Esophagus squamous epithelium (tissue), 5 donors: ENCODE data around the gene CSMD2. TPM values are rescaled to one million over a fixed set of nuclear protein-coding genes. Genes with fewer than 3 reads are reported as not detected.

Experiments
- DNase-seq: peaks from one replicate; lab custom pipeline; 2025; lab: John Stamatoyannopoulos, UW
- H3K27ac ChIP-seq, 4 donors: fragments of 200-600 bp; sonication (generic); one replicate each; pipeline ENCODE4 v1.5.1; 2016 to 2019; ENCODE audit warnings: mild to moderate bottlenecking in 1 of 4
- H3K27me3 ChIP-seq, 4 donors: fragments of 200-600 bp; sonication (generic); 1 replicate in 3 of 4; 2 replicates in 1 of 4; pipeline versions ENCODE4 v1.5.1 to v1.6.0; 2017 to 2021; ENCODE audit warnings: antibody characterized with exemption in 1 of 4
- H3K36me3 ChIP-seq, 3 donors: fragments of 200-600 bp; sonication (generic); one replicate each; pipeline ENCODE4 v1.5.1; 2016 to 2019
- H3K4me1 ChIP-seq, 3 donors: fragments of 200-600 bp; sonication (generic); one replicate each; pipeline ENCODE4 v1.5.1; 2017 to 2019
- H3K4me3 ChIP-seq, 4 donors: fragments of 200-600 bp; sonication (generic); 1 replicate in 3 of 4; 2 replicates in 1 of 4; pipeline ENCODE4 v1.5.1; 2016 to 2019; ENCODE audit warnings: mild to moderate bottlenecking in 2 of 4, moderate library complexity in 1 of 4
- H3K9me3 ChIP-seq, 3 donors: fragments of 200-600 bp; sonication (generic); one replicate each; pipeline ENCODE4 v1.5.1; 2016 to 2019
- CTCF ChIP-seq, 6 experiments: fragments of 450-650 bp in 4 of 6; fragments of 200-600 bp in 2 of 6; sonication (generic) in 2 of 6; IDR thresholded peaks; one replicate each; pipeline ENCODE4 v1.5.1; 2016 to 2019; ENCODE audit warnings: antibody characterized with exemption in 6 of 6, mild to moderate bottlenecking in 4 of 6, moderate library complexity in 4 of 6
- POLR2A ChIP-seq, 4 donors: fragments of 450-650 bp; IDR thresholded peaks; one replicate each; pipeline ENCODE4 v1.6.1; 2017; ENCODE audit warnings: antibody characterized with exemption in 4 of 4, mild to moderate bottlenecking in 4 of 4, moderate library complexity in 3 of 4
- WGBS, 2 donors: methylation state at CpG; one replicate each; pipeline ENCODE4 v1.1.5; 2018; 5-methylcytosine and 5-hydroxymethylcytosine counted together
- intact Hi-C: fragments of 100-400 bp; cut with DNase I; formaldehyde crosslinking; loops from one replicate; pipeline ENCODE4 v1.15.0; 2022
- total RNA-seq, 4 donors: library from RNA; depleted of rRNA; stranded (reverse); fragments of >200 nt; gene quantifications; one replicate each; pipeline ENCODE4 v1.1.0, GENCODE V29; 2016
- donor health status: DM: yes; HTN: yes; CAD: no.

Gene CSMD2
- total RNA-seq, 4 donors from 2014 or later, result under 0.01 to 0.13 TPM; not detected in 2

DNA sequence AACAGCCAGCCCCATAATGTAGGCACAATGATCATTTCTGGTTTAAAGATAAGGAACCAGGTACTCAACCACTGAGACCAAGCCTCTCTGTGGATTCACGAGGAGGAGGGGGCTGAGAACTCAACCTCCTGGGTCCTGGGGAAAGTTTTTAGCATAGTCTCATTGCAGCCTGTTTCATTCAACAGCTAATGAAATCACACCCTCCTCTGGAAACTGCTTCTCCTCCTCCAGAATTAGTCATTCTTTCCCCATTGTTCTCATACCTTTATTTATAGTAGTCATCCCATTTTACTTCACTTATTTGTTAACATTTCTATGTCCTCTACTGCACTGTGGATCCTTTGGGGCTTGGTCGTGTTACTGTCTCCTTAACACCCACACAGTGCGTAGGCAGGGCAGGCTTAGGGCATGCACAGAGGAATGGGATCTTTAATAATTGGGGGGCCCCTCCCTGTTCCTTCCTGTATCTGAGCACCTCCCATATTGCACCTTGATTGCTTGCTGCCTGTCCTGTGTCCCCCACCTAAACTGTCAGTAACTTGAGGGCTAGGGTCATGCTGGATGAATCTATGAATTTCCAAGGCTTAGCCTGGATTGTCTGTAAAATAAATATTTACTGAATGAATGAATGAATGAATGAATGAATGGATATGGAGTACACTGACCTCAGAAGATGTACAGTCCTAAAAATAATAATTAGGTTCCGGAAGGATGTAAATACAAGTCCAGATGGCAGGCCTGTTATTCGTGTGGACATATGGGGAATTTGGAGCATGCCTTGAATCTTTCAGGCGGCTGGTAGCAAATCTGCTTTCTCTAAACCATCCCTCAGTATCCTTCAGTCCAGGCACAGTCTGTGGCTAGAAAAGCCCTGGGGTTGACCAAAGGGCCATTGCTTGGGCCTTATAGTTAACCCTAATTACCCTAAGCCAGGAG, 455.0 kb downstream of the CSMD2 start:
- TF ChIP-seq CTCF (IDR thresholded peaks at IDR 0.05), result no peak
- no peak for TF ChIP-seq POLR2A (IDR thresholded peaks at IDR 0.05)
- no peak overlapping the region for H3K27ac ChIP-seq
- no peak for DNase-seq
- WGBS, 2 donors, result 66 to 69% methylated on average over 5 to 6 of the region's 6 CpGs
- no peak overlapping the region for H3K4me3 ChIP-seq
- H3K27me3 ChIP-seq, result peaks cover 0 to 56% (median 0%) of the 10 kb centered on the region in 4 donors
- no peaks in the 10 kb centered on the region for H3K9me3 ChIP-seq
- intact Hi-C loops, result no loop called here
- H3K4me1 ChIP-seq, result no peaks in the 10 kb centered on the region
- no peaks in the 10 kb centered on the region for H3K36me3 ChIP-seq

GRCh38 chr1:33709174-33709782, 455.8 kb downstream of the CSMD2 start:
- H3K36me3 ChIP-seq, result no peaks in the 10 kb centered on the region
- WGBS, 2 donors, result 77 to 81% methylated on average over 9 of the region's 9 CpGs
- intact Hi-C loops, result no loop called here
- no peak overlapping the region for H3K27ac ChIP-seq
- H3K4me1 ChIP-seq, result no peaks in the 10 kb centered on the region
- no peak overlapping the region for H3K4me3 ChIP-seq
- H3K27me3 ChIP-seq, result peaks cover 0 to 48% (median 0%) of the 10 kb centered on the region in 4 donors
- no peak for DNase-seq
- H3K9me3 ChIP-seq, result no peaks in the 10 kb centered on the region
- TF ChIP-seq POLR2A (IDR thresholded peaks at IDR 0.05), result no peak
- TF ChIP-seq CTCF (IDR thresholded peaks at IDR 0.05), result no peak

DNA sequence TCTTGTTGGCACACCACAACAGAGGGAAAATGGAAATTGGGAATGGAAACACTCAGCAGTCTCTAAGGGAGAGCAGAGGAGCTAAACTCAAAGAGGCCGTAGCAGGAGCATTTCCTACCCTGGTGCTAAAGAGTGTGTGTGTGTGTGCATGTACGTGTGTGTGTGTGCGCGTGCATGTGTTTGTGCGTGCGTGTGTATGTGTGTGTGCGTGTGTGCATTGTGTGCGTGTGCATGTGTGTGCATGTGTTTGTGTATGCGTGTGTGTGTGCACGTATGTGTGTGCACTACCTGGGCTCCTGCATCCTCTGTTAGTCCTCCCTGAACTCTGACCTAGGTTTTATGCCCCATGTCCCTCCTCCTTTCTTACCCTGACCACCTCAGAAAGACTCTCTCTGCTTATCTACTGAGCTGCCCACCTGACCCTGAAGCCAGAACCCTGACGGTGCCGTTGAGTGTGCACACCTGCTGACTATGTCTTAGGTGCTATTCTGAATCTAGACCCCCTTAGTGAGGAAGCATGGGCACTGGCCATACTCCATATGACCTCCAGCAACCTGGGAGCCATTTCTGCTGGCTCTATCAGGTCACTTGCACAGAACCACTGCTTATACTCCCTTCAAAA, 458.3 kb downstream of the CSMD2 start:
- Histone ChIP-seq H3K9me3 (no peaks in the 10 kb centered on the region), H3K36me3 (no peaks in the 10 kb centered on the region), H3K27me3 (peaks cover 0 to 24% (median 0%) of the 10 kb centered on the region in 4 donors), H3K4me3 (no peak overlapping the region), H3K4me1 (no peaks in the 10 kb centered on the region), H3K27ac (no peak overlapping the region)
- intact Hi-C loops, result no loop called here
- TF ChIP-seq POLR2A (IDR thresholded peaks at IDR 0.05) (no peak), CTCF (IDR thresholded peaks at IDR 0.05) (no peak)
- no peak for DNase-seq
- WGBS, 2 donors, result 83 to 84% methylated on average over 12 of the region's 12 CpGs

DNA sequence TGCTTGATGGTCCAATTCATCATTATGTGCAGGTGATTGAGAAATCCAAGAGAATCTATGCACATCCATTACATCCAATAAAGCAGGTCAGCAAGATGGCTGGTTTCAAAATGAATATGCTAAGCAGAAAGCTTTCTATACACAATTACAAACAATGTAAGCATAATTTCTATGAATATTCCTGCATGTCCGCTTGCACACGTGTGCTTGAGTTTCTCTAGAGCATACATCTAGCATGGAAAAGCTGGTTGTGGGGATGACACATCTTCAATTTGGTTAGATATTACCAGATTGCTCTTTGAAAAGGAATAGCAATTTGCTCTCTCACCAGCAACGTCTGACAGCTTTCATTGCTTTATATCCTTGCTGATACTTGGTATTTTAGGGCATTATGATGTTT, 461.6 kb downstream of the CSMD2 start:
- Histone ChIP-seq H3K36me3 (no peaks in the 10 kb centered on the region), H3K4me1 (no peaks in the 10 kb centered on the region), H3K9me3 (no peaks in the 10 kb centered on the region), H3K4me3 (no peak overlapping the region), H3K27me3 (peaks cover 0 to 10% (median 0%) of the 10 kb centered on the region in 4 donors), H3K27ac (no peak overlapping the region)
- no peak for TF ChIP-seq CTCF (IDR thresholded peaks at IDR 0.05)
- TF ChIP-seq POLR2A (IDR thresholded peaks at IDR 0.05), result no peak
- intact Hi-C loops, result no loop called here
- no peak for DNase-seq
- WGBS, 2 donors, result 72 to 80% methylated on average over 3 of the region's 3 CpGs
